CD4-positive, alpha-beta T cell treated with Interleukin-15 for 1 hour (primary cell): Measurements from ENCODE around the gene ILKAP.

Experiments
- DNase-seq: peaks from one replicate; pipeline ENCODE4 v3.0.0-alpha.2; 2020

Gene ILKAP

DNA sequence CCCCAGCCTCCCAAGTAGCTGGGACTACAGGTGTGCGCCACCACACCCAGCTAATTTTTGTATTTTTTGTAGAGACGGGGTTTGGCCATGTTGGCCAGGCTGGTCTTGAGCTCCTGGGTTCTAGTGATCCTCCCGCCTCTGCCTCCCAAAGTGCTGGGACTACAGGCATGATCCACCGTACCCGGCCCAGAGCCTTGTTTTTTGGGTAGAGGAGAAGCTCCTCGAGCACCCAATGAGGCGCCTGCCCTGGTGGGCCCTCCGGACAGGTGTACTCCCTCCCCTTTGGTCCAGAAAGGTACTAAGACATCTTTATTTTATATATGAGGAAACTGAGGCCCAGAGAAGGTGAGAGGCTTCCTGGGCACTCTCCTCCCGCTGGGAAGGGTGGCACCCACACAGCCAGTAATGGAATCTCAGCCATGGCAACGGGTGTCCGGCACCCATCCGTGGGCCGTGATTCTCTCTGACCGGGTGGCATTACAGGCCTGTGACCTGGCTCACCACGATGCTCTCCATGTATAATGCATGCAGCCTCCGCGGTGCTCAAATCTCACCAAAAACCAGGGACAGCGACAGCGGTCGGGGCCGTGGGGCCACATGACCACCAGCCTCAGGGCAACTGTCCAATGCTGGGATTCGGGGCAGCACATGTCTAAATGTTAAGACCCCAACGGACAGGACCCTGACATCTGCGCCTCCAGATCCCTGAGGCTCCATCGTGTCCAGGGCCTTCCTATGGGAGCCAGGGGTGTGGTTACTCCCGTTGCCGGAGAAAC is 81.8 kb downstream of the ILKAP start:
- no peak for DNase-seq

DNA sequence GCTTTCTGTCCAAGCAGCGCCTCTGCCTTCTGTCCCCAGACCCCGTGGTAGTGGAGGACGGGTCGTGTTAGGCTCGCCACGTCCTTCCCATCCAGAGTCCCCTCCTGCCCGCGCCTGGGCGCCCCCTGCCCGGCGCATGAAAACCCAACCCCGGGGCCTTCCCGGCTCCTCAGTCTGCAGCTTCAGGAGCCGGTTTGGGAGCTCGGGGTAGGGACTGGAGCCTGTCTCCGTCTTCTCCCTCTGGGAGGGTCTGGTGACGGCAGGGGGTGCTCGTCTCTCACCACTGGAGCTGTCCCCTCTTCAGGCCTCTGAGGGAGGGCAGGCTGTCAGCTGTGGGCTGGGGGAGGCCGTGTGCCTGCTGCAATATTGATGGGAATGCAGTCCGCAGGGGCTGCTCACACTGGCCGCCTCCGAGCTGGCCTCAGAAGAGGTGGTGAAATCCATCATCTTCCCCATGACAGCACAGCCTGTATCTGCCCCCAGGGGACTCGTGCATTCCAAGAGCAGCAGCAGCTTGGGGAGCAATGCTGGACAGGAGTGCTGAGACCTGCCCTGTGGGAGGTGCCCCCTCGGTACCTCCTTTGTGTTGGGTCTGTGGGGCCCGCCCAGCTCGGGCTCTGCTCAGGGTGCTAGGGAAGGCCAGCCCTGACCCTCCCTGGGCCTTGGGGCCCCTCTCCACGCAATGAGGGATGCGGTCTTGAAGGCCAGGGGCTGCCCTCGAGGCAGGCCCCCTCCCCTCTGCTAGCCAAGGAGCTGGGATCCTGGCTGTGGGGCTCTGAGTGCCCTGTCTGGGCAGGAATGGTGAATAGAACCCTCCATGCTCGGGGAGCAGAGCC is 82.8 kb downstream of the ILKAP start:
- DNase-seq, result no peak
